GM21619 (cell line): Measurements from ENCODE around the gene F13A1.

Experiments used
- ATAC-seq: cut with Tn5 transposase; IDR thresholded peaks from one replicate; pipeline ENCODE4 v1.9.1; 2021; ENCODE audit not compliant: unreplicated experiment

Gene F13A1

GRCh38 chr6:6195080-6195479 is 125.4 kb downstream of the F13A1 start:
- no peak for ATAC-seq

- ATAC-seq: no peak
These were observed 127.2 kb downstream of the F13A1 start for GRCh38 chr6:6193221-6193745.

- no peak for ATAC-seq
These were observed 128.6 kb downstream of the F13A1 start for GRCh38 chr6:6191909-6192308.

- ATAC-seq: no peak
These were observed 129.0 kb downstream of the F13A1 start for GRCh38 chr6:6191476-6191875.

- ATAC-seq: no peak
These were observed 139.8 kb downstream of the F13A1 start for GRCh38 chr6:6180684-6181083.

- ATAC-seq: no peak
These were observed 140.4 kb downstream of the F13A1 start for GRCh38 chr6:6179858-6180623.

- ATAC-seq: no peak
These were observed 141.7 kb downstream of the F13A1 start for GRCh38 chr6:6178795-6179194.

GRCh38 chr6:6177754-6178153 is 142.7 kb downstream of the F13A1 start:
- no peak for ATAC-seq

GRCh38 chr6:6176586-6177228 is 143.8 kb downstream of the F13A1 start:
- no peak for ATAC-seq

- ATAC-seq: no peak
These were observed 144.3 kb downstream of the F13A1 start for GRCh38 chr6:6176127-6176526.

- ATAC-seq: no peak
These were observed 151.3 kb downstream of the F13A1 start for GRCh38 chr6:6169141-6169540.

- no peak for ATAC-seq
These were observed 154.4 kb downstream of the F13A1 start for GRCh38 chr6:6166064-6166463.

- no peak for ATAC-seq
These were observed 156.1 kb downstream of the F13A1 start for GRCh38 chr6:6164367-6164766.

- ATAC-seq: no peak
These were observed 166.1 kb downstream of the F13A1 start for GRCh38 chr6:6154335-6154734.

- ATAC-seq: no peak
These were observed 168.4 kb downstream of the F13A1 start for GRCh38 chr6:6152060-6152459.

- ATAC-seq: no peak
These were observed 172.2 kb downstream of the F13A1 start for GRCh38 chr6:6148192-6148815.

- ATAC-seq: no peak
These were observed 188.9 kb downstream of the F13A1 start for GRCh38 chr6:6131492-6132109.

GRCh38 chr6:6125495-6125894 is 195.0 kb downstream of the F13A1 start:
- no peak for ATAC-seq

GRCh38 chr6:6123803-6124202 is 196.7 kb downstream of the F13A1 start:
- no peak for ATAC-seq

- ATAC-seq: no peak
These were observed 198.5 kb downstream of the F13A1 start for GRCh38 chr6:6121943-6122342.

- ATAC-seq: no peak
These were observed 214.9 kb downstream of the F13A1 start for GRCh38 chr6:6105472-6106036.
